Spleen (tissue), 11 donors: ENCODE results near the gene ONECUT2. TPM values are rescaled to one million over a fixed set of nuclear protein-coding genes. Genes with fewer than 3 reads are reported as not detected.

Source experiments
- DNase-seq: peaks from one replicate; pipeline ENCODE4 v3.0.0-alpha.2; 2020
- H3K27ac ChIP-seq, 8 donors: fragments of 200-600 bp; sonication (generic) in 7 of 8; 1 replicate in 4 of 8; 2 replicates in 4 of 8; pipeline versions ENCODE4 v1.5.0 to v1.8.0; 2016 to 2021; ENCODE audit warnings: inconsistent platforms in 4 of 8, mild to moderate bottlenecking in 4 of 8, moderate library complexity in 1 of 8
- H3K27me3 ChIP-seq, 7 donors: fragments of 200-600 bp; sonication (generic) in 6 of 7; replicated peaks in 1 of 7; 1 replicate in 4 of 7; 2 replicates in 3 of 7; pipeline versions ENCODE4 v1.5.0 to v1.8.0; 2016 to 2021; ENCODE audit warnings: inconsistent platforms in 3 of 7, mild to moderate bottlenecking in 1 of 7
- H3K36me3 ChIP-seq, 6 donors: fragments of 200-600 bp; sonication (generic) in 5 of 6; 1 replicate in 4 of 6; 2 replicates in 2 of 6; pipeline versions ENCODE4 v1.5.0 to v1.8.0; 2016 to 2021; ENCODE audit warnings: inconsistent platforms in 2 of 6
- H3K4me1 ChIP-seq, 6 donors: fragments of 200-600 bp; sonication (generic) in 5 of 6; 1 replicate in 3 of 6; 2 replicates in 3 of 6; pipeline versions ENCODE4 v1.5.0 to v1.8.0; 2016 to 2021; ENCODE audit warnings: inconsistent platforms in 3 of 6
- H3K4me3 ChIP-seq, 8 donors: fragments of 200-600 bp; sonication (generic) in 7 of 8; 1 replicate in 4 of 8; 2 replicates in 4 of 8; pipeline versions ENCODE4 v1.5.0 to v1.8.0; 2016 to 2021; ENCODE audit warnings: inconsistent platforms in 4 of 8, mild to moderate bottlenecking in 4 of 8, moderate library complexity in 2 of 8
- H3K9me3 ChIP-seq, 8 donors: fragments of 200-600 bp; sonication (generic) in 7 of 8; 1 replicate in 4 of 8; 2 replicates in 4 of 8; pipeline versions ENCODE4 v1.5.0 to v1.8.0; 2016 to 2021; ENCODE audit warnings: inconsistent platforms in 4 of 8
- CTCF ChIP-seq, 11 experiments: fragments of 200-600 bp in 7 of 11; fragments of 450-650 bp in 4 of 11; sonication (generic) in 4 of 11; IDR thresholded peaks in 8 of 11; conservative IDR thresholded peaks in 3 of 11; 1 replicate in 7 of 11; 2 replicates in 4 of 11; pipeline versions ENCODE4 v1.4.0 to v1.8.0; 2016 to 2021; ENCODE audit warnings: antibody characterized with exemption in 11 of 11, inconsistent platforms in 4 of 11, mild to moderate bottlenecking in 1 of 11
- POLR2A ChIP-seq, 3 donors: fragments of 450-650 bp; IDR thresholded peaks; one replicate each; pipeline ENCODE4 v1.5.1; 2017; ENCODE audit warnings: antibody characterized with exemption in 3 of 3, mild to moderate bottlenecking in 1 of 3
- POLR2AphosphoS5 ChIP-seq, 3 donors: sonication (generic); formaldehyde crosslinking; IDR thresholded peaks; one replicate each; pipeline ENCODE4 v1.5.1; 2017; ENCODE audit warnings: antibody characterized with exemption in 3 of 3
- WGBS, 5 donors: extraction: QIAGEN DNeasy Blood & Tissue Kit in 3 of 5; methylation state at CpG; one replicate each; pipeline versions ENCODE4 v1.1.5 to v1.1.7; 2013 to 2018; 5-methylcytosine and 5-hydroxymethylcytosine counted together
- intact Hi-C: fragments of 100-400 bp; cut with DNase I; formaldehyde crosslinking; loops from one replicate; pipeline ENCODE4 v1.15.0; 2023; ENCODE audit warnings: low total_unique reads
- polyA plus RNA-seq, 3 donors: library from polyadenylated mRNA; stranded (reverse); fragments of 200-250 nt; gene quantifications; one replicate each; pipeline ENCODE4 v1.2.1, GENCODE V29; 2013
- total RNA-seq, 7 donors: library from RNA; depleted of rRNA in 3 of 7; stranded (reverse); fragments of >200 nt in 3 of 7; fragmentation: NEBNext Ultra II Directional in 4 of 7; extraction: Animal tissue kit (Norgen Biotek cat#: 25700) in 4 of 7; gene quantifications; one replicate each; pipeline versions ENCODE4 v1.1.0 to v1.2.1, GENCODE V29; 2016 to 2021
- donor health status: healthy with polysubstance abuse.
- donor health status: DM: no; HTN: no; CAD: no; lungs with moderate emphysema.
- donor health status: DM: no; HTN: no; CAD: no.
- donor health status: Bipolar disorder and iron deficiency.
- donor health status: healthy.
- donor health status: DM: no; HTN: no; CAD: no.
- donor health status: DM: yes; HTN: yes; CAD: no.

ONECUT2 gene
- total and polyA plus RNA-seq, 10 donors, result under 0.01 to 0.03 (median 0.03) TPM; not detected in 7

GRCh38 chr18:57433934-57434535, 1.1 kb upstream of the ONECUT2 start:
- peaks cover 18 to 63% (median 41%) of the 10 kb centered on the region in 6 donors for H3K4me1 ChIP-seq

GRCh38 chr18:57435846-57436190, 644 bp downstream of the ONECUT2 start:
- peaks cover 0 to 5% (median 0%) of the 10 kb centered on the region in 8 donors for H3K9me3 ChIP-seq
- no peak for DNase-seq
- 0 to 7% (median 5%) methylated on average over 3 to 44 of the region's 44 CpGs for WGBS, 5 donors
- H3K36me3 ChIP-seq, result no peaks in the 10 kb centered on the region
- H3K27ac ChIP-seq, result no peak overlapping the region
- H3K4me3 ChIP-seq, result peak overlapping the region in 2 of 8 donors; percentile 10 to 76
- TF ChIP-seq POLR2AphosphoS5 (IDR thresholded peaks at IDR 0.05) (no peak), CTCF (IDR thresholded peaks at IDR 0.05 in 8 of 11, conservative IDR thresholded peaks at IDR 0.05 in 3 of 11) (no peak), POLR2A (IDR thresholded peaks at IDR 0.05) (no peak)
- intact Hi-C loops, result no loop called here
- peaks cover 19 to 99% (median 95%) of the 10 kb centered on the region in 7 donors for H3K27me3 ChIP-seq
- H3K4me1 ChIP-seq, result peaks cover 28 to 67% (median 54%) of the 10 kb centered on the region in 6 donors

More at GRCh38 chr18:57433934-57434535, 1.1 kb upstream of the ONECUT2 start:
- 3 to 7% (median 6%) methylated on average over 24 to 25 of the region's 25 CpGs for WGBS, 5 donors
- intact Hi-C loops, result no loop called here
- Histone ChIP-seq H3K27ac (no peak overlapping the region), H3K9me3 (peaks cover 0 to 14% (median 0%) of the 10 kb centered on the region in 8 donors), H3K36me3 (no peaks in the 10 kb centered on the region), H3K27me3 (peaks cover 16 to 99% (median 95%) of the 10 kb centered on the region in 7 donors), H3K4me3 (peak overlapping the region in 4 of 8 donors; percentile 51 to 76 (median 56))
- TF ChIP-seq CTCF (IDR thresholded peaks at IDR 0.05 in 8 of 11, conservative IDR thresholded peaks at IDR 0.05 in 3 of 11) (no peak), POLR2A (IDR thresholded peaks at IDR 0.05) (no peak), POLR2AphosphoS5 (IDR thresholded peaks at IDR 0.05) (no peak)
- no peak for DNase-seq

DNA sequence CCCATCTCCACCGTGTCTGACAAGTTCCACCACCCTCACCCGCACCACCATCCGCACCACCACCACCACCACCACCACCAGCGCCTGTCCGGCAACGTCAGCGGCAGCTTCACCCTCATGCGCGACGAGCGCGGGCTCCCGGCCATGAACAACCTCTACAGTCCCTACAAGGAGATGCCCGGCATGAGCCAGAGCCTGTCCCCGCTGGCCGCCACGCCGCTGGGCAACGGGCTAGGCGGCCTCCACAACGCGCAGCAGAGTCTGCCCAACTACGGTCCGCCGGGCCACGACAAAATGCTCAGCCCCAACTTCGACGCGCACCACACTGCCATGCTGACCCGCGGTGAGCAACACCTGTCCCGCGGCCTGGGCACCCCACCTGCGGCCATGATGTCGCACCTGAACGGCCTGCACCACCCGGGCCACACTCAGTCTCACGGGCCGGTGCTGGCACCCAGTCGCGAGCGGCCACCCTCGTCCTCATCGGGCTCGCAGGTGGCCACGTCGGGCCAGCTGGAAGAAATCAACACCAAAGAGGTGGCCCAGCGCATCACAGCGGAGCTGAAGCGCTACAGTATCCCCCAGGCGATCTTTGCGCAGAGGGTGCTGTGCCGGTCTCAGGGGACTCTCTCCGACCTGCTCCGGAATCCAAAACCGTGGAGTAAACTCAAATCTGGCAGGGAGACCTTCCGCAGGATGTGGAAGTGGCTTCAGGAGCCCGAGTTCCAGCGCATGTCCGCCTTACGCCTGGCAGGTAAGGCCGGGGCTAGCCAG, 1.2 kb downstream of the ONECUT2 start:
- no peak overlapping the region for H3K27ac ChIP-seq
- H3K4me3 ChIP-seq, result peak overlapping the region in 3 of 8 donors; percentile 4 to 76 (median 10)
- H3K4me1 ChIP-seq, result peaks cover 30 to 72% (median 60%) of the 10 kb centered on the region in 6 donors
- no peak for TF ChIP-seq CTCF (IDR thresholded peaks at IDR 0.05 in 8 of 11, conservative IDR thresholded peaks at IDR 0.05 in 3 of 11)
- TF ChIP-seq POLR2A (IDR thresholded peaks at IDR 0.05), result no peak
- TF ChIP-seq POLR2AphosphoS5 (IDR thresholded peaks at IDR 0.05), result no peak
- 6 to 13% (median 9%) methylated on average over 18 to 62 of the region's 62 CpGs for WGBS, 5 donors
- H3K9me3 ChIP-seq, result peaks cover 0 to 5% (median 0%) of the 10 kb centered on the region in 8 donors
- H3K36me3 ChIP-seq, result no peaks in the 10 kb centered on the region
- intact Hi-C loops, result no loop called here
- H3K27me3 ChIP-seq, result peaks cover 24 to 99% (median 95%) of the 10 kb centered on the region in 7 donors
- no peak for DNase-seq

GRCh38 chr18:57436965-57437333, 1.8 kb downstream of the ONECUT2 start:
- peaks cover 0 to 5% (median 0%) of the 10 kb centered on the region in 8 donors for H3K9me3 ChIP-seq
- H3K36me3 ChIP-seq, result no peaks in the 10 kb centered on the region
- DNase-seq, result no peak
- intact Hi-C loops, result no loop called here
- TF ChIP-seq POLR2AphosphoS5 (IDR thresholded peaks at IDR 0.05), result no peak
- no peak for TF ChIP-seq POLR2A (IDR thresholded peaks at IDR 0.05)
- TF ChIP-seq CTCF (IDR thresholded peaks at IDR 0.05 in 8 of 11, conservative IDR thresholded peaks at IDR 0.05 in 3 of 11), result no peak
- H3K27ac ChIP-seq, result no peak overlapping the region
- 7 to 15% (median 9%) methylated on average over 13 of the region's 13 CpGs for WGBS, 5 donors
- peaks cover 32 to 77% (median 63%) of the 10 kb centered on the region in 6 donors for H3K4me1 ChIP-seq
- H3K4me3 ChIP-seq, result peak overlapping the region in 2 of 8 donors; percentile 10 to 76
- H3K27me3 ChIP-seq, result peaks cover 24 to 99% (median 95%) of the 10 kb centered on the region in 7 donors
